SK-N-SH treated with all-trans-retinoic acid at 6 μM for 48 hours (cell line): ENCODE data around the gene REPIN1.

ENCODE experiments used
- ATAC-seq: fragments of 200-7000 bp; cut with Tn5 transposase; 3 replicates; pipeline ENCODE4 v1.9.1; 2020; ENCODE audit warnings: mild to moderate bottlenecking, moderate library complexity
- ARNTL ChIP-seq: fragments of 450-650 bp; formaldehyde crosslinking; IDR thresholded peaks from 2 replicates; pipeline ENCODE4 v1.5.0; 2020; ENCODE audit warnings: low read depth, mild to moderate bottlenecking, moderate library complexity, borderline replicate concordance
- BACH2 ChIP-seq: fragments of 250-450 bp; sonication (Bioruptor Pico); IDR thresholded peaks from 2 replicates; pipeline ENCODE4 v1.9.0; 2021; ENCODE audit warnings: mild to moderate bottlenecking, borderline replicate concordance
- CSDC2 ChIP-seq: fragments of 250-450 bp; sonication (Bioruptor Pico); IDR thresholded peaks from 2 replicates; pipeline ENCODE4 v1.5.0; 2020; ENCODE audit warnings: mild to moderate bottlenecking, moderate library complexity
- PATZ1 ChIP-seq: fragments of 250-450 bp; sonication (Bioruptor Pico); IDR thresholded peaks from 2 replicates; pipeline ENCODE4 v1.8.0; 2020; ENCODE audit warnings: mild to moderate bottlenecking, moderate library complexity, borderline replicate concordance
- TOX ChIP-seq: fragments of 250-450 bp; sonication (Bioruptor Pico); IDR thresholded peaks from 2 replicates; pipeline ENCODE4 v1.8.0; 2021; ENCODE audit warnings: mild to moderate bottlenecking, moderate library complexity, borderline replicate concordance
- ZFP3 ChIP-seq: fragments of 250-450 bp; sonication (Bioruptor Pico); IDR thresholded peaks from 2 replicates; pipeline ENCODE4 v1.5.0; 2020; ENCODE audit warnings: mild to moderate bottlenecking, moderate library complexity
- ZFP30 ChIP-seq: fragments of 450-650 bp; formaldehyde crosslinking; IDR thresholded peaks from 2 replicates; pipeline ENCODE4 v1.5.0; 2022; ENCODE audit warnings: mild to moderate bottlenecking, moderate library complexity
- ZNF565 ChIP-seq: fragments of 450-650 bp; formaldehyde crosslinking; conservative IDR thresholded peaks from 2 replicates; pipeline ENCODE4 v1.5.0; 2020; ENCODE audit warnings: low read depth, mild to moderate bottlenecking, moderate library complexity
- ZNF70 ChIP-seq: fragments of 450-650 bp; formaldehyde crosslinking; IDR thresholded peaks from 2 replicates; pipeline ENCODE4 v1.5.0; 2020; ENCODE audit warnings: mild to moderate bottlenecking, moderate library complexity
- ZNF8 ChIP-seq: fragments of 450-650 bp; formaldehyde crosslinking; IDR thresholded peaks from 2 replicates; pipeline ENCODE4 v1.5.0; 2020; ENCODE audit warnings: mild to moderate bottlenecking, moderate library complexity
- TF ChIP-seq, protein P1 (sequence below): fragments of 250-450 bp; sonication (Bioruptor Pico); IDR thresholded peaks from 2 replicates; pipeline ENCODE4 v1.8.0; 2021; ENCODE audit warnings: low read depth, mild to moderate bottlenecking, moderate library complexity, borderline replicate concordance
- TF ChIP-seq, protein P2 (sequence below): fragments of 250-450 bp; sonication (Bioruptor Pico); IDR thresholded peaks from 2 replicates; pipeline ENCODE4 v1.5.0; 2020; ENCODE audit warnings: mild to moderate bottlenecking, moderate library complexity

The REPIN1 gene

GRCh38 chr7:150404172-150404804, 35.7 kb downstream of the REPIN1 start:
- TF ChIP-seq, protein P1, sequence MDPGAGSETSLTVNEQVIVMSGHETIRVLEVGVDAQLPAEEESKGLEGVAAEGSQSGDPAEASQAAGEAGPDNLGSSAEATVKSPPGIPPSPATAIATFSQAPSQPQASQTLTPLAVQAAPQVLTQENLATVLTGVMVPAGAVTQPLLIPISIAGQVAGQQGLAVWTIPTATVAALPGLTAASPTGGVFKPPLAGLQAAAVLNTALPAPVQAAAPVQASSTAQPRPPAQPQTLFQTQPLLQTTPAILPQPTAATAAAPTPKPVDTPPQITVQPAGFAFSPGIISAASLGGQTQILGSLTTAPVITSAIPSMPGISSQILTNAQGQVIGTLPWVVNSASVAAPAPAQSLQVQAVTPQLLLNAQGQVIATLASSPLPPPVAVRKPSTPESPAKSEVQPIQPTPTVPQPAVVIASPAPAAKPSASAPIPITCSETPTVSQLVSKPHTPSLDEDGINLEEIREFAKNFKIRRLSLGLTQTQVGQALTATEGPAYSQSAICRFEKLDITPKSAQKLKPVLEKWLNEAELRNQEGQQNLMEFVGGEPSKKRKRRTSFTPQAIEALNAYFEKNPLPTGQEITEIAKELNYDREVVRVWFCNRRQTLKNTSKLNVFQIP (CRISPR knock-in tag): no peak
- no peak for TF ChIP-seq ZNF8 (CRISPR knock-in tag)
- ATAC-seq: no peak

- TF ChIP-seq, protein P2, sequence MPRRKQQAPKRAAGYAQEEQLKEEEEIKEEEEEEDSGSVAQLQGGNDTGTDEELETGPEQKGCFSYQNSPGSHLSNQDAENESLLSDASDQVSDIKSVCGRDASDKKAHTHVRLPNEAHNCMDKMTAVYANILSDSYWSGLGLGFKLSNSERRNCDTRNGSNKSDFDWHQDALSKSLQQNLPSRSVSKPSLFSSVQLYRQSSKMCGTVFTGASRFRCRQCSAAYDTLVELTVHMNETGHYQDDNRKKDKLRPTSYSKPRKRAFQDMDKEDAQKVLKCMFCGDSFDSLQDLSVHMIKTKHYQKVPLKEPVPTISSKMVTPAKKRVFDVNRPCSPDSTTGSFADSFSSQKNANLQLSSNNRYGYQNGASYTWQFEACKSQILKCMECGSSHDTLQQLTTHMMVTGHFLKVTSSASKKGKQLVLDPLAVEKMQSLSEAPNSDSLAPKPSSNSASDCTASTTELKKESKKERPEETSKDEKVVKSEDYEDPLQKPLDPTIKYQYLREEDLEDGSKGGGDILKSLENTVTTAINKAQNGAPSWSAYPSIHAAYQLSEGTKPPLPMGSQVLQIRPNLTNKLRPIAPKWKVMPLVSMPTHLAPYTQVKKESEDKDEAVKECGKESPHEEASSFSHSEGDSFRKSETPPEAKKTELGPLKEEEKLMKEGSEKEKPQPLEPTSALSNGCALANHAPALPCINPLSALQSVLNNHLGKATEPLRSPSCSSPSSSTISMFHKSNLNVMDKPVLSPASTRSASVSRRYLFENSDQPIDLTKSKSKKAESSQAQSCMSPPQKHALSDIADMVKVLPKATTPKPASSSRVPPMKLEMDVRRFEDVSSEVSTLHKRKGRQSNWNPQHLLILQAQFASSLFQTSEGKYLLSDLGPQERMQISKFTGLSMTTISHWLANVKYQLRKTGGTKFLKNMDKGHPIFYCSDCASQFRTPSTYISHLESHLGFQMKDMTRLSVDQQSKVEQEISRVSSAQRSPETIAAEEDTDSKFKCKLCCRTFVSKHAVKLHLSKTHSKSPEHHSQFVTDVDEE (CRISPR knock-in tag): peak; percentile 66; the same call in 1 of the 2 replicates
- TF ChIP-seq ZFP3 (CRISPR knock-in tag): peak; percentile 87
- no peak for TF ChIP-seq ZNF565 (CRISPR knock-in tag)
- peak; percentile 53; the same call in 1 of the 2 replicates for TF ChIP-seq CSDC2 (CRISPR knock-in tag)
Observed at GRCh38 chr7:150404805-150405583, 36.4 kb downstream of the REPIN1 start.

DNA sequence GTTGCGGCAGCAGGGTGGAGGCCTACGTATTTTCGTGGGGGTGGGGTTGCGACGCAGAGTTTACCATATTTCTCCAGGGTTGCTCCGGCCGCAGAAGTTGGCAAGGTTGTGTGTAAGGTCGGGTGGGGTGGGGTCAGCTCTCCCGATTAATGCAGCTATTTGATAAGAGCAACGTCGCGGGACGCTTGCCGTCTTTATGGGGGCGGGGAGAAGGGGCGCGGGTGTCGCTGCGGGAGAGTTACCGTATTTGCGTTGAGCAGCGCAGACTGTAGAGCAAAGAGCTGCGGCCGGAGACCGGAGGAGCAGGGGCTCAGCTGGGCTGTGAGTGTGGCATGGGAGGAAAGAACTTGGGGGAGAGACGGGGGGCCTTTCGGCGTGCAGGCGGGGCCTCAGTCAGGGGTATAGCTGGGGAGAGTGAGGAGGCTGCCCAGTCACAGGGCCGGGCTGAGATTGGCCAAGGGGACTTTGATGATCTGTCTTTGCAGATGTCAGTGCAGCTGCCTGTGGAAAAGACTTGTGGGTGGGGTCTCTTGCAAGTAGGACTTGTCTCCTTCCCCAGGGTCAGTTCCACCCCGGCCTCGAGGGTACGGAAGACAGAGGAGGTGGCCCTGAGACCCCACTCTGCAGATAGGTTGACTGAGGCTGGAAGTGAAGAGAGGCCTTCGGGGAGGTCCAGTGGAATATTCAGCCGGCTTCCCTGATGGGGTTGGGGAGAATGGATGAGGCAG, 37.1 kb downstream of the REPIN1 start:
- TF ChIP-seq TOX (CRISPR knock-in tag) (no peak), ARNTL (CRISPR knock-in tag) (no peak), ZNF70 (CRISPR knock-in tag) (0 out of 2 replicates have a peak, but pooled peaks have one; percentile 17), PATZ1 (CRISPR knock-in tag) (peak; percentile 62; the same call in 1 of the 2 replicates), ZNF565 (CRISPR knock-in tag) (no peak), ZNF8 (CRISPR knock-in tag) (no peak), ZFP30 (CRISPR knock-in tag) (no peak), ZFP3 (CRISPR knock-in tag) (no peak), BACH2 (CRISPR knock-in tag) (no peak)
- TF ChIP-seq, protein P1 (CRISPR knock-in tag): no peak
- peak; percentile 68 for ATAC-seq

More at GRCh38 chr7:150404805-150405583, 36.4 kb downstream of the REPIN1 start:
- ATAC-seq: peak; percentile 93

DNA sequence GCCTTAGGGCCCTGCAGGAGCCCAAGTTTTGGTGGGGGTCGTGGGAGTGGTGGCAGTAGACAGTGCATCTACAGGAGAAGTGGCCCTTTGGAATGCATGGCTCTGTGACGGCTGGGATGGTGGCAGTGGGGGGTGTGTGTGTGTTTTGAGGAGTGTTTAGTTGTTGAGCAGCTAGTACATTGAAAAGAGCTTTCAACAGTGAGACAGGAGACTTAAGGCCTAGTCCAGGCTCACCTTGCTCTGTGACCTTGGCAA, 37.6 kb downstream of the REPIN1 start:
- no peak for ATAC-seq

More for the DNA sequence above, 37.6 kb downstream of the REPIN1 start:
- TF ChIP-seq, protein P2 (CRISPR knock-in tag): no peak
- no peak for TF ChIP-seq ZNF8 (CRISPR knock-in tag)
- TF ChIP-seq ZFP3 (CRISPR knock-in tag): no peak
- TF ChIP-seq, all 23 proteins: peak for 0
